ENCODE measurements around the gene FAAP100. TPM values are rescaled to one million over a fixed set of nuclear protein-coding genes. Genes with fewer than 3 reads are reported as not detected.

FAAP100 gene
- total RNA-seq, 2 experiments from 2014 or later: 40.5 to 42.7 TPM

DNA sequence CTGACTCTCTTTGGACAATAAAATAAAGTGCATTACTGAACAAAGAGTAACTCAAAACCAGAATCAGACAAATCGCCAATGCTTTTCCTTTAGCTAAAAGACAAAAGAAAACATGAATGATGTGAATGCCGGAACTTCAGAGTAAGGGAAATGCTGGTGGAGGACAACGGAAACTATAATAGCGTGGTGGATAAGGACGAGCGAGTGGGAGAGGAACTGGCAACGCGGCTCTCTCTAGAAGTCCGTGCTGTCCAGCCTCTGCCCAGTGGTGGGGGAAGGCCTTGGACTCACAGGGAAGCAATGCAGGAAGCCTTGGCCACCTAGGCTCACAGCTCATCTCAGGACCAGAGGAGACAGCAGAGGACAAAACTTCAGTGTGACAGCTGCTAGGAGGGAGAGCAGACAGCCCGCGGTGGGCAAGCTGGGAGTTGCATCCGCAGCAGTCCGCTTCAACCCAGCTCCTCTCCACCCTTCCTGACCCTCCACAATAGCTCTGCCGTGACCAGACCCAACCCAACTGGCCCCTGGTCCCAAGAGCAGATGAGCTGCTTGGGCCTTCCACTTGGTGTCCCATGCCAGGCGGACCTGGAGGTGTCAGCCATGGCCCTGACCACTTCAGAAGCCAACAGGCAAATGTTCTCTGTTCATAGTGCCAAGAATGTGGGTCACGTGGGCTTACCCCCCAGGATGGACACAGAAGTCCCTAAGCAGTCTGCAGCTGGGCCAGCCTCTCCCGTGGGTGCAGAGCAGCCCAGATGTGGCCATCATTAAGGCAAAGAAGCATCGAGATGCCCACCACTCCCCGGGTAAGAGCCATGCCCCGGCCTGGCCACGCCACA, 5.3 kb upstream of the FAAP100 start:
- no peaks in the 10 kb centered on the region for H3K9me3 Mint-ChIP-seq
- ATAC-seq: no peak
- TF ChIP-seq, protein P1, sequence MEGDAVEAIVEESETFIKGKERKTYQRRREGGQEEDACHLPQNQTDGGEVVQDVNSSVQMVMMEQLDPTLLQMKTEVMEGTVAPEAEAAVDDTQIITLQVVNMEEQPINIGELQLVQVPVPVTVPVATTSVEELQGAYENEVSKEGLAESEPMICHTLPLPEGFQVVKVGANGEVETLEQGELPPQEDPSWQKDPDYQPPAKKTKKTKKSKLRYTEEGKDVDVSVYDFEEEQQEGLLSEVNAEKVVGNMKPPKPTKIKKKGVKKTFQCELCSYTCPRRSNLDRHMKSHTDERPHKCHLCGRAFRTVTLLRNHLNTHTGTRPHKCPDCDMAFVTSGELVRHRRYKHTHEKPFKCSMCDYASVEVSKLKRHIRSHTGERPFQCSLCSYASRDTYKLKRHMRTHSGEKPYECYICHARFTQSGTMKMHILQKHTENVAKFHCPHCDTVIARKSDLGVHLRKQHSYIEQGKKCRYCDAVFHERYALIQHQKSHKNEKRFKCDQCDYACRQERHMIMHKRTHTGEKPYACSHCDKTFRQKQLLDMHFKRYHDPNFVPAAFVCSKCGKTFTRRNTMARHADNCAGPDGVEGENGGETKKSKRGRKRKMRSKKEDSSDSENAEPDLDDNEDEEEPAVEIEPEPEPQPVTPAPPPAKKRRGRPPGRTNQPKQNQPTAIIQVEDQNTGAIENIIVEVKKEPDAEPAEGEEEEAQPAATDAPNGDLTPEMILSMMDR (IDR thresholded peaks at IDR 0.05): no peak
- H3K27ac Mint-ChIP-seq: no peak overlapping the region
- ChIA-PET CTCF (no interaction called here), POLR2A (interaction anchor here (0.6 to 0.9 kb wide), 2 partner anchors 17 to 466 kb away, joined by 3 read pairs; no protein-coding TSS in a partner anchor)
- no peaks in the 10 kb centered on the region for H3K27me3 Mint-ChIP-seq
- no peak for DNase-seq
- H3K4me1 Mint-ChIP-seq (ENCODE audit: low read depth): peaks cover 17% of the 10 kb centered on the region
- no peak overlapping the region for H3K4me3 Mint-ChIP-seq
- intact Hi-C loops (cut with micrococcal nuclease): no loop called here
- peaks cover 16% of the 10 kb centered on the region for H3K36me3 Mint-ChIP-seq (ENCODE audit: low read depth)

DNA sequence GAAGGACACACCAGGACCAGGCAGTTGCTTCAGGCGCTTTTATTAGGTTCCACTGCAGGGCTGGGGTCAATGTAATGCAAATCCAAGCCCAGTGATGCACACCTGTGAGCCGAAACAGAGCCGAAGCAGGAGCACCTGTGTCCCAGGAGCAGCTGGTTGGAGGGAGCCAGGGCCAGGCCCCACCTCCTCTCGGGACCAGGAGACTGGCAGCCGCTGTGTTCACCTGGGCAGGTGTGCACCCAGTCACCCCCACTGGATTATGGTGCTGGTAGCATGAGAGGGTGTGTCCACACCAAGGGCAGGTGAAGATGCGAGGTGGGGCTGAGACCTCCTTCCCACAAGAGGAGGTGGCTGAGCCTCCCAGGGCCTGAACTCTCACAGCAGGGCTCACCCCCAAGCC, 4.7 kb upstream of the FAAP100 start:
- POLR2A ChIA-PET: interaction anchor here (0.6 to 0.9 kb wide), 2 partner anchors 18 to 465 kb away, joined by 3 read pairs; no protein-coding TSS in a partner anchor
- ATAC-seq (no peak), DNase-seq (no peak)
- no peak overlapping the region for H3K27ac Mint-ChIP-seq
- H3K36me3 Mint-ChIP-seq (ENCODE audit: low read depth): peaks cover 16% of the 10 kb centered on the region
- H3K9me3 Mint-ChIP-seq: no peaks in the 10 kb centered on the region
- TF ChIP-seq, protein P1 (IDR thresholded peaks at IDR 0.05): no peak
- no peaks in the 10 kb centered on the region for H3K27me3 Mint-ChIP-seq
- no peak overlapping the region for H3K4me3 Mint-ChIP-seq
- CTCF ChIA-PET: no interaction called here
- H3K4me1 Mint-ChIP-seq (ENCODE audit: low read depth): peaks cover 17% of the 10 kb centered on the region
- intact Hi-C loops (cut with micrococcal nuclease): no loop called here

DNA sequence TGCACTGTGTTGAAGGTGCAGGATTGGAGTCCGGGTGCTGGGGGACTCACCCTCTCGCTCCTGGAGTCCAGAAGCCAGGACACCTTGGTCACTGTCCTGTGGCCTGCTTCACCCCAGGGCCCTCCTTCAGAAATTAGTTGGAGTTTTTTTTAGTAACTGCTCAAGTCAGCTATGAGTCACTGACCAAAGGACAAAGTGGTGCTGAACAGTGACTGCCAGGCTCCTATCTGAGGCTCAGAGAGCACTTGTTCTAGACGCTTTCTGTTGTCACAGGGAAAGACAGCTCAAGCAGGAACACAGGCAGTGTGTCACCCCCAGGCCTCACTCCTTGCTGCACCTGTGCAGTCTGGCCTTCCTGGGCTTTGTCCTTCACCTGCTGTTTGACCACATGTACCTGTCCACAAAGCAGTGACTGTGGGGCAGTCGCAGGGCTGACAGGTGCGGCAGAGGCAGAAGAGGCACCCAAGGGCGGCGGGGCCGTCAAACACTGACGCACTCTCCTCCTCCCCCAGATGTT, 4.1 kb upstream of the FAAP100 start:
- Mint-ChIP-seq H3K36me3 (ENCODE audit: low read depth) (peaks cover 15% of the 10 kb centered on the region), H3K4me1 (ENCODE audit: low read depth) (peaks cover 21% of the 10 kb centered on the region), H3K9me3 (no peaks in the 10 kb centered on the region), H3K27ac (no peak overlapping the region), H3K27me3 (no peaks in the 10 kb centered on the region), H3K4me3 (no peak overlapping the region)
- TF ChIP-seq, protein P1 (IDR thresholded peaks at IDR 0.05): no peak
- ATAC-seq: no peak
- no peak for DNase-seq
- intact Hi-C loops (cut with micrococcal nuclease): no loop called here
- CTCF ChIA-PET: no interaction called here
- POLR2A ChIA-PET: interaction anchor here (0.8 to 1.3 kb wide), 3 partner anchors 10 to 276 kb away, joined by 3 read pairs; no protein-coding TSS in a partner anchor

DNA sequence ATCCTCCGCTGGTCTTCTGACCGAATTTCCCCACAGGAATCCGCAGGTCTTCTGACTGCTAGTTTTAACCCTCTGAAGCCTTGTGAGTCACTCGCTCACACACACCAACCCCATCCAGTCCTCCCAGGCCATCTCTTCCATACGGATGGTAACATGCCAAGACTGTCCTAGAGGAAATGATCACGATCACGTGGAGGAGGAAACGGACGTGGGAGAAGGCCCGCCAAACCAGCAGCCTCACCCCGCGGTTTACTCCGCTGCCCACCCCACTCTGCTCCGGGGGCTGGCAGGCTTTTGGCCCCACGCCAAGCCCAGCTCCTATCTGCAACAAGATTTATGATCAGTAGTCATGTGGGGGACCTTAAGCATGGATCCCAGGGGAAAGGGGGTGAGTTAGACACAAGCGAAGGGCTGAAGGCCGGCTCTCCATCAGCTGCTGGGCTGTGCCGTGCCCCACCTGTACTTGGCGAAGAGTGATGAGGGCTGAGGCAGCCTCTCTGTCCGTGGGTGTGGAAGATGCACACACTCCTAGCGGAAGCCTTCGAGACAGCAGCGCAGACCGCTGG, 1.5 kb upstream of the FAAP100 start:
- DNase-seq: peak; percentile 28
- Mint-ChIP-seq H3K36me3 (ENCODE audit: low read depth) (peaks cover 16% of the 10 kb centered on the region), H3K4me3 (peak overlapping the region; percentile 92), H3K27ac (peak overlapping the region; percentile 92), H3K27me3 (no peaks in the 10 kb centered on the region), H3K4me1 (ENCODE audit: low read depth) (peaks cover 38% of the 10 kb centered on the region), H3K9me3 (no peaks in the 10 kb centered on the region)
- POLR2A ChIA-PET: interaction anchor here (0.6 to 4.1 kb wide), 4 partner anchors 39 to 299 kb away, joined by 3 to 22 read pairs (median 3); no protein-coding TSS in a partner anchor
- CTCF ChIA-PET: interaction anchor here (0.7 kb wide), 1 partner anchor 48 kb away, joined by 3 read pairs; no protein-coding TSS in a partner anchor
- intact Hi-C loops (cut with micrococcal nuclease): no loop called here
- TF ChIP-seq, protein P1 (IDR thresholded peaks at IDR 0.05): no peak
- peak; percentile 7 for ATAC-seq

All from activated CD8-positive, alpha-beta T cell treated with anti-CD3 and anti-CD28 coated beads for 36 hours (primary cell).